Measurements from ENCODE around the gene MEGF11.

- no peak for TF ChIP-seq CTCF (IDR thresholded peaks at IDR 0.05)
- TF ChIP-seq POLR2A (IDR thresholded peaks at IDR 0.05), result no peak
- TF ChIP-seq EP300 (IDR thresholded peaks at IDR 0.05), result no peak
- no peak for TF ChIP-seq POLR2AphosphoS5 (IDR thresholded peaks at IDR 0.05)
Measured at GRCh38 chr15:65931221-65931620, 322.3 kb downstream of the MEGF11 start.
